Nucleus accumbens (tissue), 56 donors: ENCODE data around the gene NNAT.

Experiments used
- DNase-seq, 56 donors: peaks; one replicate each; lab custom pipeline; 2025; lab: John Stamatoyannopoulos, UW

The NNAT gene

GRCh38 chr20:37522260-37523011 is 1.4 kb downstream of the NNAT start:
- peak in 19 of 56 donors; percentile 15 to 67 (median 31) for DNase-seq

- DNase-seq = peak in 3 of 56 donors; percentile 15 to 33 (median 22)
Measured at GRCh38 chr20:37523012-37523391, 2.0 kb downstream of the NNAT start.

GRCh38 chr20:37523911-37524700 is 3.1 kb downstream of the NNAT start:
- DNase-seq = peak in 9 of 56 donors; percentile 14 to 62 (median 31)

GRCh38 chr20:37524859-37525708 is 4.0 kb downstream of the NNAT start:
- no peak for DNase-seq

GRCh38 chr20:37525810-37526209 is 4.8 kb downstream of the NNAT start:
- DNase-seq = no peak

GRCh38 chr20:37526238-37526838 is 5.3 kb downstream of the NNAT start:
- DNase-seq = peak in 6 of 56 donors; percentile 6 to 27 (median 16)

- DNase-seq = no peak
Measured at GRCh38 chr20:37526839-37527637, 6.0 kb downstream of the NNAT start.

- DNase-seq = peak in 55 of 56 donors; percentile 32 to 96 (median 86)
Measured at GRCh38 chr20:37527638-37528445, 6.8 kb downstream of the NNAT start, which contains the start of gene BLCAP. Gene BLCAP, minus strand, starts transcription at chr20:37527876. Its CDS starts 8,702 bp downstream, at chr20:37519174.

GRCh38 chr20:37528446-37529213 is 7.6 kb downstream of the NNAT start:
- no peak for DNase-seq

- DNase-seq = no peak
Measured at GRCh38 chr20:37529214-37529967, 8.3 kb downstream of the NNAT start.

GRCh38 chr20:37529968-37530600 is 9.0 kb downstream of the NNAT start:
- no peak for DNase-seq

GRCh38 chr20:37530696-37531095 is 9.6 kb downstream of the NNAT start:
- no peak for DNase-seq

- no peak for DNase-seq
Measured at GRCh38 chr20:37531856-37532255, 10.8 kb downstream of the NNAT start.

GRCh38 chr20:37533154-37533715 is 12.2 kb downstream of the NNAT start:
- no peak for DNase-seq

GRCh38 chr20:37534401-37535157 is 13.5 kb downstream of the NNAT start:
- DNase-seq = peak in 33 of 56 donors; percentile 3 to 74 (median 31)
